Suppressor macrophage (primary cell): ENCODE data around the gene ACOT13.
"Not testable (repeated sequence)": the region's sequence is repeated elsewhere in the genome, so short reads cannot be mapped to it uniquely, and the experiment has no call there.

Source experiments
- DNase-seq, 4 experiments: peaks; one replicate each; pipeline ENCODE4 v3.0.0-alpha.2; 2020 to 2022

Gene ACOT13

GRCh38 chr6:24731456-24732134 is 64.7 kb downstream of the ACOT13 start:
- not testable (repeated sequence) for DNase-seq

- no peak for DNase-seq
These were observed 67.3 kb downstream of the ACOT13 start for GRCh38 chr6:24734166-24734565.

- not testable (repeated sequence) for DNase-seq
These were observed 67.8 kb downstream of the ACOT13 start for GRCh38 chr6:24734710-24735109.

GRCh38 chr6:24738741-24739140 is 71.9 kb downstream of the ACOT13 start:
- peak in 2 of 4 experiments; percentile 44 to 62 for DNase-seq

GRCh38 chr6:24740861-24741260 is 74.0 kb downstream of the ACOT13 start:
- DNase-seq = no peak

- DNase-seq = peak in 1 of 4 experiments; percentile 31
These were observed 75.4 kb downstream of the ACOT13 start for GRCh38 chr6:24742216-24742738.

GRCh38 chr6:24743265-24743943 is 76.5 kb downstream of the ACOT13 start:
- DNase-seq = peak; percentile 80 to 97 (median 91)

GRCh38 chr6:24743944-24744335 is 77.1 kb downstream of the ACOT13 start:
- DNase-seq = peak in 3 of 4 experiments; percentile 43 to 85 (median 83)

- peak; percentile 81 to 96 (median 91) for DNase-seq
These were observed 78.0 kb downstream of the ACOT13 start for GRCh38 chr6:24744911-24745310.

- peak in 3 of 4 experiments; percentile 16 to 82 (median 78) for DNase-seq
These were observed 82.4 kb downstream of the ACOT13 start for GRCh38 chr6:24749297-24749696.

GRCh38 chr6:24750878-24751277 is 84.0 kb downstream of the ACOT13 start:
- peak in 1 of 4 experiments; percentile 22 for DNase-seq

GRCh38 chr6:24752503-24752902 is 85.6 kb downstream of the ACOT13 start:
- no peak for DNase-seq

GRCh38 chr6:24752917-24753492 is 86.1 kb downstream of the ACOT13 start:
- no peak for DNase-seq

- no peak for DNase-seq
These were observed 86.7 kb downstream of the ACOT13 start for GRCh38 chr6:24753545-24753944.

GRCh38 chr6:24754378-24754777 is 87.5 kb downstream of the ACOT13 start:
- not testable (repeated sequence) for DNase-seq
